ENCODE results near the gene REL.
A peak's percentile ranks its signal among the peaks of the same experiment; 100 is the strongest.

The REL gene

DNA sequence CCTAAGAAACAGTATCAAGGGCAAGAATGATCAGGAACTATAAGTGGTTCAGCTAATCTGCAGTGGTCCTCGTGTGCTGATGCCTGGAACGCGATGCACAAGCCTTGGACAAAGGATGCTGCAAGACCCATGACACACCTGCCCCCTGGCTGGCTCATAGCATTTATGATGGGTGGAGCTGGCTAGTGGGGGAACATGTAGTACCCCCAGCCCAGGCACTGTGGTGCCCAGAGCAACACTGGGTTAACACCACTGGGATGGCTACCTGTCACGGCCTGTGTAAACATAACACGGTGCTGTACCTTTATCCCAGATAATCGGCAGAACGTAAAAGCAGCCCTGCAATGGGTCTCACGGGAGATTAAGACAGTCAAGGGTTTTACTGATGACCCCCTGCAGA, 75.8 kb downstream of the REL start (continued):
- TF ChIP-seq, protein P1, sequence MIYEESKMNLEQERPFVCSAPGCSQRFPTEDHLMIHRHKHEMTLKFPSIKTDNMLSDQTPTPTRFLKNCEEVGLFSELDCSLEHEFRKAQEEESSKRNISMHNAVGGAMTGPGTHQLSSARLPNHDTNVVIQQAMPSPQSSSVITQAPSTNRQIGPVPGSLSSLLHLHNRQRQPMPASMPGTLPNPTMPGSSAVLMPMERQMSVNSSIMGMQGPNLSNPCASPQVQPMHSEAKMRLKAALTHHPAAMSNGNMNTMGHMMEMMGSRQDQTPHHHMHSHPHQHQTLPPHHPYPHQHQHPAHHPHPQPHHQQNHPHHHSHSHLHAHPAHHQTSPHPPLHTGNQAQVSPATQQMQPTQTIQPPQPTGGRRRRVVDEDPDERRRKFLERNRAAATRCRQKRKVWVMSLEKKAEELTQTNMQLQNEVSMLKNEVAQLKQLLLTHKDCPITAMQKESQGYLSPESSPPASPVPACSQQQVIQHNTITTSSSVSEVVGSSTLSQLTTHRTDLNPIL (CRISPR knock-in tag; IDR thresholded peaks at IDR 0.05; ENCODE audit: low read depth), result no peak
- TF ChIP-seq ESRRG (CRISPR knock-in tag; IDR thresholded peaks at IDR 0.05) (no peak), BACH2 (CRISPR knock-in tag; IDR thresholded peaks at IDR 0.05; ENCODE audit: borderline replicate concordance) (no peak)

DNA sequence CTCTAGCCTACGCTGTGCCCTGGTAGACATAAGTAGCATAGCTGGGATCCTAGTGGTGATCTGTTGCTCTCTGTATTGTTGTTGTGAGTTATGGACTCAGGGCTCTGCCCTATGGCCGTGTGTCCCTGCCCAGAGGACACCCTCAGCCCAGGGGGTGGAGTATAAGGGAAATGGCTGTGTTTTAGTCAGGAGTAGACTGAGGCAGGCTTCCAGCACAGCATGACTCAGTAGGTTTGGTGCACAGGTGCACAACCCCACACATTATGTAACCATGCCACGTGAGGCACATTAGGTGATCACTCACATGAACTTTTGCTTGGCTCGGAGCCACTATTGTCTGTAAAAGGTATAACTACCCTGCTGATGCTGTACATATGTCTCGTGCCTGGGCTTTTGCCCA, 76.3 kb downstream of the REL start:
- no peak for ATAC-seq
- TF ChIP-seq RARB (CRISPR knock-in tag; IDR thresholded peaks at IDR 0.05) (no peak), ZNF565 (CRISPR knock-in tag; conservative IDR thresholded peaks at IDR 0.05; ENCODE audit: low read depth) (no peak), ZC3H10 (CRISPR knock-in tag; IDR thresholded peaks at IDR 0.05) (no peak), PPARA (CRISPR knock-in tag; IDR thresholded peaks at IDR 0.05; ENCODE audit: borderline replicate concordance) (no peak), ESRRG (CRISPR knock-in tag; IDR thresholded peaks at IDR 0.05) (no peak), ZNF8 (CRISPR knock-in tag; IDR thresholded peaks at IDR 0.05) (no peak), TSHZ2 (CRISPR knock-in tag; IDR thresholded peaks at IDR 0.05) (no peak), BACH2 (CRISPR knock-in tag; IDR thresholded peaks at IDR 0.05; ENCODE audit: borderline replicate concordance) (no peak), ARNTL (CRISPR knock-in tag; IDR thresholded peaks at IDR 0.05; ENCODE audit: borderline replicate concordance, low read depth) (no peak)
- TF ChIP-seq, protein P2, sequence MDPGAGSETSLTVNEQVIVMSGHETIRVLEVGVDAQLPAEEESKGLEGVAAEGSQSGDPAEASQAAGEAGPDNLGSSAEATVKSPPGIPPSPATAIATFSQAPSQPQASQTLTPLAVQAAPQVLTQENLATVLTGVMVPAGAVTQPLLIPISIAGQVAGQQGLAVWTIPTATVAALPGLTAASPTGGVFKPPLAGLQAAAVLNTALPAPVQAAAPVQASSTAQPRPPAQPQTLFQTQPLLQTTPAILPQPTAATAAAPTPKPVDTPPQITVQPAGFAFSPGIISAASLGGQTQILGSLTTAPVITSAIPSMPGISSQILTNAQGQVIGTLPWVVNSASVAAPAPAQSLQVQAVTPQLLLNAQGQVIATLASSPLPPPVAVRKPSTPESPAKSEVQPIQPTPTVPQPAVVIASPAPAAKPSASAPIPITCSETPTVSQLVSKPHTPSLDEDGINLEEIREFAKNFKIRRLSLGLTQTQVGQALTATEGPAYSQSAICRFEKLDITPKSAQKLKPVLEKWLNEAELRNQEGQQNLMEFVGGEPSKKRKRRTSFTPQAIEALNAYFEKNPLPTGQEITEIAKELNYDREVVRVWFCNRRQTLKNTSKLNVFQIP (CRISPR knock-in tag; IDR thresholded peaks at IDR 0.05; ENCODE audit: borderline replicate concordance, low read depth), result no peak

DNA sequence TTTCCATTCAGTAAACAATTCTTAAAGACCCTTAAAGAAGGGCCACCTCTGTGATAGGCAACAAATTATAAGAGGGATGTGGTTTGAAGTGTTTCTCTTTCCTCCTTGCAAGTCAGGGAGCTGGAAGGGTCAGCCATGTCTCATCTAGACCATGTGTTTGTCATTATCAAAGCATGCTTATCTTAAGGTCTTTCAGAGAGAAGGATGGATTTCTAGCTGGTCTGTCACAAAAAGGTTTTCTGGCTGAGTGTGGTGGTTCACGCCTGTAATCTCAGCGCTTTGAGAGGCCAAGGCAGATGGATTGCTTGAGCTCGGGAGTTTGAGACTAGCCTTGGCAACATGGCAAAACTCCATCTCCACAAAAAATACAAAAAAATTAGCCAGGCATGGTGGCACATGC, 77.0 kb downstream of the REL start:
- TF ChIP-seq TCF4 (CRISPR knock-in tag; IDR thresholded peaks at IDR 0.05; ENCODE audit: borderline replicate concordance), result no peak
- no peak for TF ChIP-seq GLIS3 (CRISPR knock-in tag; IDR thresholded peaks at IDR 0.05)
- TF ChIP-seq ISL1 (CRISPR knock-in tag; IDR thresholded peaks at IDR 0.05), result no peak
- no peak for TF ChIP-seq RARB (CRISPR knock-in tag; IDR thresholded peaks at IDR 0.05)
- no peak for TF ChIP-seq SNAI2 (CRISPR knock-in tag; IDR thresholded peaks at IDR 0.05)
- no peak for TF ChIP-seq PPARA (CRISPR knock-in tag; IDR thresholded peaks at IDR 0.05; ENCODE audit: borderline replicate concordance)
- no peak for TF ChIP-seq ZNF8 (CRISPR knock-in tag; IDR thresholded peaks at IDR 0.05)
- no peak for TF ChIP-seq ZNF565 (CRISPR knock-in tag; conservative IDR thresholded peaks at IDR 0.05; ENCODE audit: low read depth)
- peak; percentile 47 for ATAC-seq

GRCh38 chr2:60958800-60959199, 77.4 kb downstream of the REL start:
- ATAC-seq, result peak; percentile 56
- TF ChIP-seq, protein P1 (CRISPR knock-in tag; IDR thresholded peaks at IDR 0.05; ENCODE audit: low read depth), result no peak
- TF ChIP-seq ZNF565 (CRISPR knock-in tag; conservative IDR thresholded peaks at IDR 0.05; ENCODE audit: low read depth), result no peak
- TF ChIP-seq ZFP30 (CRISPR knock-in tag; IDR thresholded peaks at IDR 0.05), result no peak
- no peak for TF ChIP-seq RARB (CRISPR knock-in tag; IDR thresholded peaks at IDR 0.05)
- TF ChIP-seq CSRNP3 (CRISPR knock-in tag; IDR thresholded peaks at IDR 0.05), result no peak
- no peak for TF ChIP-seq TOX (CRISPR knock-in tag; IDR thresholded peaks at IDR 0.05; ENCODE audit: borderline replicate concordance)
- no peak for TF ChIP-seq TSHZ2 (CRISPR knock-in tag; IDR thresholded peaks at IDR 0.05)
- TF ChIP-seq ARNTL (CRISPR knock-in tag; IDR thresholded peaks at IDR 0.05; ENCODE audit: borderline replicate concordance, low read depth), result no peak
- TF ChIP-seq ZC3H10 (CRISPR knock-in tag; IDR thresholded peaks at IDR 0.05), result no peak
- no peak for TF ChIP-seq ZFP3 (CRISPR knock-in tag; IDR thresholded peaks at IDR 0.05)
- TF ChIP-seq SNAI2 (CRISPR knock-in tag; IDR thresholded peaks at IDR 0.05), result no peak
- TF ChIP-seq ISL1 (CRISPR knock-in tag; IDR thresholded peaks at IDR 0.05), result no peak
- no peak for TF ChIP-seq OSR1 (CRISPR knock-in tag; IDR thresholded peaks at IDR 0.05)
- TF ChIP-seq, protein P2 (CRISPR knock-in tag; IDR thresholded peaks at IDR 0.05; ENCODE audit: borderline replicate concordance, low read depth), result no peak
- TF ChIP-seq PPARA (CRISPR knock-in tag; IDR thresholded peaks at IDR 0.05; ENCODE audit: borderline replicate concordance), result no peak
- TF ChIP-seq TCF4 (CRISPR knock-in tag; IDR thresholded peaks at IDR 0.05; ENCODE audit: borderline replicate concordance), result no peak
- TF ChIP-seq GLIS3 (CRISPR knock-in tag; IDR thresholded peaks at IDR 0.05), result no peak
- no peak for TF ChIP-seq ZNF70 (CRISPR knock-in tag; IDR thresholded peaks at IDR 0.05)

Data from SK-N-SH treated with all-trans-retinoic acid at 6 μM for 48 hours (cell line).